IPS DF 6.9 (cell line): ENCODE results near the gene ANKRD10.

Source experiments
- DNase-seq: peaks from one replicate; pipeline ENCODE4 v3.0.0-alpha.2; 2013; ENCODE audit warnings: low read depth, low spot score
- H3K27ac ChIP-seq: one replicate; pipeline ENCODE4 v1.5.1; 2013; ENCODE audit warnings: low read length, control low read depth
- H3K27me3 ChIP-seq: 2 replicates; pipeline ENCODE4 v1.6.1; 2013; ENCODE audit warnings: mild to moderate bottlenecking, low read length; ENCODE audit not compliant: control insufficient read depth, insufficient read depth
- H3K36me3 ChIP-seq: 2 replicates; pipeline ENCODE4 v1.6.1; 2013; ENCODE audit warnings: low read length; ENCODE audit not compliant: control insufficient read depth, insufficient read depth
- H3K4me1 ChIP-seq: 2 replicates; pipeline ENCODE4 v1.6.1; 2013; ENCODE audit warnings: low read length; ENCODE audit not compliant: control insufficient read depth, insufficient read depth
- H3K4me3 ChIP-seq: 2 replicates; pipeline ENCODE4 v1.5.1; 2013; ENCODE audit warnings: mild to moderate bottlenecking, low read length
- H3K9me3 ChIP-seq: 2 replicates; pipeline ENCODE4 v1.6.1; 2013; ENCODE audit warnings: low read length, inconsistent platforms; ENCODE audit not compliant: control insufficient read depth, insufficient read depth
- WGBS: extraction: QIAGEN DNeasy Blood & Tissue Kit; methylation state at CpG from one replicate; pipeline ENCODE4 v1.1.7; 2013; ENCODE audit warnings: mixed read lengths, missing lambda C conversion rate; ENCODE audit not compliant: insufficient read length, insufficient coverage; 5-methylcytosine and 5-hydroxymethylcytosine counted together

ANKRD10 gene

GRCh38 chr13:110885966-110886869, 28.7 kb downstream of the ANKRD10 start:
- no peak for DNase-seq
- Histone ChIP-seq H3K4me1 (peaks cover 3% of the 10 kb centered on the region; the same call in 1 of the 2 replicates), H3K4me3 (no peak overlapping the region), H3K9me3 (no peaks in the 10 kb centered on the region), H3K36me3 (no peaks in the 10 kb centered on the region), H3K27ac (no peak overlapping the region), H3K27me3 (no peaks in the 10 kb centered on the region)
- WGBS: no CpG with 5 or more reads among the region's 8 CpGs

- Histone ChIP-seq H3K9me3 (no peaks in the 10 kb centered on the region), H3K36me3 (no peaks in the 10 kb centered on the region), H3K4me3 (no peak overlapping the region), H3K27ac (no peak overlapping the region), H3K4me1 (peaks cover 2% of the 10 kb centered on the region; the same call in 1 of the 2 replicates), H3K27me3 (no peaks in the 10 kb centered on the region)
- no CpG with 5 or more reads among the region's 10 CpGs for WGBS
- DNase-seq: no peak
Measured at GRCh38 chr13:110885516-110885915, 29.4 kb downstream of the ANKRD10 start.

- Histone ChIP-seq H3K27ac (no peak overlapping the region), H3K27me3 (no peaks in the 10 kb centered on the region), H3K4me1 (peaks cover 1% of the 10 kb centered on the region; the same call in 1 of the 2 replicates), H3K9me3 (no peaks in the 10 kb centered on the region), H3K36me3 (0 out of 2 replicates have a peak, but pooled peaks cover under 1% of the 10 kb centered on the region), H3K4me3 (no peak overlapping the region)
- WGBS: no CpG with 5 or more reads among the region's 3 CpGs
- no peak for DNase-seq
Measured at GRCh38 chr13:110884517-110884916, 30.4 kb downstream of the ANKRD10 start.

- Histone ChIP-seq H3K4me1 (peaks cover 1% of the 10 kb centered on the region; the same call in 1 of the 2 replicates), H3K27me3 (no peaks in the 10 kb centered on the region), H3K4me3 (no peak overlapping the region), H3K9me3 (no peaks in the 10 kb centered on the region), H3K27ac (no peak overlapping the region), H3K36me3 (0 out of 2 replicates have a peak, but pooled peaks cover 2% of the 10 kb centered on the region)
- no peak for DNase-seq
- WGBS: no CpG with 5 or more reads among the region's 7 CpGs
Measured at GRCh38 chr13:110883542-110883941, 31.3 kb downstream of the ANKRD10 start.

- Histone ChIP-seq H3K27ac (no peak overlapping the region), H3K9me3 (no peaks in the 10 kb centered on the region), H3K4me1 (peaks cover 1% of the 10 kb centered on the region; the same call in 1 of the 2 replicates), H3K4me3 (no peak overlapping the region), H3K27me3 (no peaks in the 10 kb centered on the region), H3K36me3 (0 out of 2 replicates have a peak, but pooled peaks cover 2% of the 10 kb centered on the region)
- WGBS: no CpG with 5 or more reads among the region's 2 CpGs
- DNase-seq: no peak
Measured at GRCh38 chr13:110882972-110883371, 31.9 kb downstream of the ANKRD10 start.

- Histone ChIP-seq H3K9me3 (no peaks in the 10 kb centered on the region), H3K4me1 (peaks cover 1% of the 10 kb centered on the region; the same call in 1 of the 2 replicates), H3K36me3 (0 out of 2 replicates have a peak, but pooled peaks cover 2% of the 10 kb centered on the region), H3K4me3 (no peak overlapping the region), H3K27me3 (no peaks in the 10 kb centered on the region), H3K27ac (no peak overlapping the region)
- no peak for DNase-seq
- no CpG with 5 or more reads among the region's 13 CpGs for WGBS
Measured at GRCh38 chr13:110881839-110882627, 32.8 kb downstream of the ANKRD10 start.

GRCh38 chr13:110880627-110881026, 34.2 kb downstream of the ANKRD10 start:
- no peak overlapping the region for H3K27ac ChIP-seq
- H3K4me1 ChIP-seq: no peaks in the 10 kb centered on the region
- no CpG with 5 or more reads among the region's 7 CpGs for WGBS
- no peaks in the 10 kb centered on the region for H3K27me3 ChIP-seq
- H3K36me3 ChIP-seq: 0 out of 2 replicates have a peak, but pooled peaks cover 2% of the 10 kb centered on the region
- DNase-seq: no peak
- no peak overlapping the region for H3K4me3 ChIP-seq
- no peaks in the 10 kb centered on the region for H3K9me3 ChIP-seq

GRCh38 chr13:110879482-110879881, 35.4 kb downstream of the ANKRD10 start:
- Histone ChIP-seq H3K4me1 (no peaks in the 10 kb centered on the region), H3K27ac (no peak overlapping the region), H3K4me3 (no peak overlapping the region), H3K9me3 (no peaks in the 10 kb centered on the region), H3K36me3 (0 out of 2 replicates have a peak, but pooled peaks cover 2% of the 10 kb centered on the region), H3K27me3 (no peaks in the 10 kb centered on the region)
- no CpG with 5 or more reads among the region's 15 CpGs for WGBS
- no peak for DNase-seq

GRCh38 chr13:110877737-110878258, 37.1 kb downstream of the ANKRD10 start:
- Histone ChIP-seq H3K4me3 (no peak overlapping the region), H3K4me1 (0 out of 2 replicates have a peak, but pooled peaks cover 2% of the 10 kb centered on the region), H3K27ac (no peak overlapping the region), H3K9me3 (no peaks in the 10 kb centered on the region), H3K27me3 (no peaks in the 10 kb centered on the region), H3K36me3 (0 out of 2 replicates have a peak, but pooled peaks cover 2% of the 10 kb centered on the region)
- WGBS: no CpG with 5 or more reads among the region's 4 CpGs
- no peak for DNase-seq

- Histone ChIP-seq H3K27me3 (no peaks in the 10 kb centered on the region), H3K36me3 (0 out of 2 replicates have a peak, but pooled peaks cover 2% of the 10 kb centered on the region), H3K27ac (no peak overlapping the region), H3K9me3 (no peaks in the 10 kb centered on the region), H3K4me1 (0 out of 2 replicates have a peak, but pooled peaks cover 2% of the 10 kb centered on the region), H3K4me3 (no peak overlapping the region)
- WGBS: no CpG with 5 or more reads among the region's 3 CpGs
- no peak for DNase-seq
Measured at GRCh38 chr13:110876609-110877008, 38.3 kb downstream of the ANKRD10 start.
